Measurements from ENCODE around the gene CRTAP. TPM values are rescaled to one million over a fixed set of nuclear protein-coding genes. Genes with fewer than 3 reads are reported as not detected.

Gene CRTAP
- total RNA-seq, 1 experiment from 2014 or later: 104 TPM

GRCh38 chr3:33187368-33187634, 73.5 kb downstream of the CRTAP start:
- RAD21 ChIA-PET (ENCODE audit: low non-redundant PET in 1 of 2, low total read pairs in 2 of 2, uncharacterized antibody in 2 of 2, unreplicated experiment in 2 of 2): no interaction called here

More at GRCh38 chr3:33187368-33187634, 73.5 kb downstream of the CRTAP start:
- Histone ChIP-seq H3K4me2 (ENCODE audit: low read length) (no peak overlapping the region), H3K9me3 (ENCODE audit: control insufficient read depth in 1 of 2, insufficient read depth in 1 of 2, low read depth in 1 of 2, low read length in 2 of 2) (no peaks in the 10 kb centered on the region), H3K79me2 (ENCODE audit: insufficient read depth, low read length) (no peaks in the 10 kb centered on the region), H3K27me3 (ENCODE audit: insufficient read depth, low read length) (no peaks in the 10 kb centered on the region), H3K36me3 (ENCODE audit: control insufficient read depth in 1 of 2, insufficient read depth in 2 of 2, low read length in 2 of 2) (no peaks in the 10 kb centered on the region), H4K20me1 (ENCODE audit: insufficient read depth) (no peaks in the 10 kb centered on the region), H3K9ac (ENCODE audit: low read length) (no peak overlapping the region), H2AFZ (ENCODE audit: low read depth, low read length, poor library complexity, severe bottlenecking) (no peak overlapping the region), H3K4me3 (replicated peaks in 1 of 2; ENCODE audit: low read depth in 1 of 2, low read length in 2 of 2) (no peak overlapping the region), H3K9me2 (ENCODE audit: insufficient read depth) (no peaks in the 10 kb centered on the region), H3K27ac (ENCODE audit: low read depth, low read length) (no peak overlapping the region), H3K4me1 (ENCODE audit: control insufficient read depth in 1 of 2, insufficient read depth in 2 of 2, low read length in 2 of 2) (no peaks in the 10 kb centered on the region)
- ChIA-PET POLR2A (no interaction called here), CTCF (no interaction called here)
- DNase-seq (ENCODE audit: low read depth, low spot score) (no peak), ATAC-seq (no peak)
- TF ChIP-seq FOSL1 (IDR thresholded peaks at IDR 0.05; ENCODE audit: low read depth) (no peak), ZNF274 (IDR thresholded peaks at IDR 0.05; ENCODE audit: low read depth, low read length) (no peak), ELF1 (IDR thresholded peaks at IDR 0.05; ENCODE audit: borderline replicate concordance, low read depth) (no peak), ATF3 (IDR thresholded peaks at IDR 0.05) (no peak), SRF (IDR thresholded peaks at IDR 0.05; ENCODE audit: low read depth) (no peak), SP1 (IDR thresholded peaks at IDR 0.05; ENCODE audit: low read depth) (no peak), RAD21 (IDR thresholded peaks at IDR 0.05; ENCODE audit: low read depth) (no peak), POLR2AphosphoS5 (IDR thresholded peaks at IDR 0.05; ENCODE audit: low read depth, low read length) (no peak), POLR2A (IDR thresholded peaks at IDR 0.05; ENCODE audit: borderline replicate concordance, extremely low read depth, insufficient read depth, insufficient read length) (no peak), REST (IDR thresholded peaks at IDR 0.05; ENCODE audit: low read depth) (no peak), EZH2phosphoT487 (IDR thresholded peaks at IDR 0.05; ENCODE audit: borderline replicate concordance) (no peak), JUND (IDR thresholded peaks at IDR 0.05) (no peak), EGR1 (IDR thresholded peaks at IDR 0.05; ENCODE audit: low read depth) (no peak), ZFX (IDR thresholded peaks at IDR 0.05) (no peak), YY1 (IDR thresholded peaks at IDR 0.05; ENCODE audit: extremely low read depth, insufficient replicate concordance, low read depth, low read length) (no peak), ZBTB33 (IDR thresholded peaks at IDR 0.05; ENCODE audit: extremely low read depth, insufficient replicate concordance, low read length) (no peak), CEBPB (IDR thresholded peaks at IDR 0.05; ENCODE audit: low read depth) (no peak), TCF7L2 (IDR thresholded peaks at IDR 0.05; ENCODE audit: borderline replicate concordance, extremely low read depth, insufficient read depth, insufficient read length) (no peak)
- intact Hi-C loops (cut with micrococcal nuclease): no loop called here
- no TSS peak for BruUV-seq (replicated peaks)
